Cardiac fibroblast (primary cell): ENCODE results near the gene TRIM56.
"Not testable (repeated sequence)": the region's sequence is repeated elsewhere in the genome, so short reads cannot be mapped to it uniquely, and the experiment has no call there.

Experiments used
- DNase-seq, 2 donors: peaks; one replicate each; pipeline versions ENCODE4 v3.0.0 to v3.0.0-alpha.2; 2010; ENCODE audit warnings: low read depth in 2 of 2
- H3K4me3 ChIP-seq, 2 donors: replicated peaks in 1 of 2; 1 replicate in 1 of 2; 2 replicates in 1 of 2; pipeline ENCODE4 v1.5.1; 2011; ENCODE audit warnings: low read depth in 2 of 2, low read length in 2 of 2, mild to moderate bottlenecking in 2 of 2, moderate library complexity in 1 of 2
- CTCF ChIP-seq: IDR thresholded peaks from one replicate; pipeline ENCODE4 v1.5.1; 2011; ENCODE audit warnings: low read depth, mild to moderate bottlenecking, low read length, inconsistent platforms

The TRIM56 gene

GRCh38 chr7:101085162-101085964 lies at the start of gene TRIM56:
Gene TRIM56 (plus strand): TSS chr7:101085481. CDS start chr7:101087313, 1,832 bp downstream.
- peak within 1 kb of the TSS; percentile 62 to 83 for H3K4me3 ChIP-seq
- TF ChIP-seq CTCF, result no peak
- DNase-seq, result peak; percentile 79 to 87

DNA sequence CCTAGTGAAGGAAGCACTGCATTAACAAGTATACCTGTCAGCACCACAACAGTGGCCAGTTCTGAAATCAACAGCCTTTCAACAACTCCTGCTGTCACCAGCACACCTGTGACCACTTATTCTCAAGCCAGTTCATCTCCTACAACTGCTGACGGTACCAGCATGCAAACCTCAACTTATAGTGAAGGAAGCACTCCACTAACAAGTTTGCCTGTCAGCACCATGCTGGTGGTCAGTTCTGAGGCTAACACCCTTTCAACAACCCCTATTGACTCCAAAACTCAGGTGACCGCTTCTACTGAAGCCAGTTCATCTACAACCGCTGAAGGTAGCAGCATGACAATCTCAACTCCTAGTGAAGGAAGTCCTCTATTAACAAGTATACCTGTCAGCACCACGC lies 49.3 kb upstream of the TRIM56 start:
- no peak for DNase-seq

DNA sequence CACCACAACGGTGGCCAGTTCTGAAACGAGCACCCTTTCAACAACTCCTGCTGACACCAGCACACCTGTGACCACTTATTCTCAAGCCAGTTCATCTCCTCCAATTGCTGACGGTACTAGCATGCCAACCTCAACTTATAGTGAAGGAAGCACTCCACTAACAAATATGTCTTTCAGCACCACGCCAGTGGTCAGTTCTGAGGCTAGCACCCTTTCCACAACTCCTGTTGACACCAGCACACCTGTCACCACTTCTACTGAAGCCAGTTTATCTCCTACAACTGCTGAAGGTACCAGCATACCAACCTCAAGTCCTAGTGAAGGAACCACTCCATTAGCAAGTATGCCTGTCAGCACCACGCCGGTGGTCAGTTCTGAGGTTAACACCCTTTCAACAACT lies 44.0 kb upstream of the TRIM56 start:
- DNase-seq, H3K4me3 ChIP-seq: not testable (repeated sequence)

More for the DNA sequence above, 49.3 kb upstream of the TRIM56 start:
- no peak for TF ChIP-seq CTCF
- H3K4me3 ChIP-seq, result no peak overlapping the region

DNA sequence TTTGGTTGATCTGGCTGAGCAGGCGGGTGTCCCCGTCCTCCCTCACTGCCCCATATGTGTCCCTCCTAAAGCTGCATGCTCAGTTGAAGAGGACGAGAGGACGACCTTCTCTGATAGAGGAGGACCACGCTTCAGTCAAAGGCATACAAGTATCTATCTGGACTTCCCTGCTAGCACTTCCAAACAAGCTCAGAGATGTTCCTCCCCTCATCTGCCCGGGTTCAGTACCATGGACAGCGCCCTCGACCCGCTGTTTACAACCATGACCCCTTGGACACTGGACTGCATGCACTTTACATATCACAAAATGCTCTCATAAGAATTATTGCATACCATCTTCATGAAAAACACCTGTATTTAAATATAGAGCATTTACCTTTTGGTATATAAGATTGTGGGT lies 26.9 kb upstream of the TRIM56 start:
- no peak for TF ChIP-seq CTCF
- peak; percentile 64 to 67 for DNase-seq
- H3K4me3 ChIP-seq, result no peak overlapping the region

- TF ChIP-seq CTCF, result no peak
- no peak overlapping the region for H3K4me3 ChIP-seq
- no peak for DNase-seq
Observed at GRCh38 chr7:101059620-101059942, 25.7 kb upstream of the TRIM56 start.

DNA sequence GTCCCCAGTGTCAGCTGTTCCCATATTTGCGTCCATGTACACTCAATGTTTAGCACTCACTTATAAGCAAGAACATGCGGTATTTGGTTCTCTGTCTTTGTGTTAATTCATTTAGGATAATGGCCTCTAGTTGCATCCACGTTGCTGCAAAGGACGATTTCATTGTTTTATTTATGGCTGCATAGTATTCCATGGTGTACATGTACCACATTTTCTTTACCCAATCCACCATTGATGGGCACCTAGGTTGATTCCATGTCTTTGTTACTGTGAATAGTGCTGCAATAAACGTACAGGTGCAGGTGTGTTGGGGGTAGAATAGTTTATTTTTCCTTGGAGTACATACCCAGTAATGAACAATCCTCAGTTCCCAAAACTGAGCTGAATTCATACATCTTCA lies 24.3 kb upstream of the TRIM56 start:
- no peak for TF ChIP-seq CTCF
- DNase-seq, result no peak
- H3K4me3 ChIP-seq, result no peak overlapping the region

DNA sequence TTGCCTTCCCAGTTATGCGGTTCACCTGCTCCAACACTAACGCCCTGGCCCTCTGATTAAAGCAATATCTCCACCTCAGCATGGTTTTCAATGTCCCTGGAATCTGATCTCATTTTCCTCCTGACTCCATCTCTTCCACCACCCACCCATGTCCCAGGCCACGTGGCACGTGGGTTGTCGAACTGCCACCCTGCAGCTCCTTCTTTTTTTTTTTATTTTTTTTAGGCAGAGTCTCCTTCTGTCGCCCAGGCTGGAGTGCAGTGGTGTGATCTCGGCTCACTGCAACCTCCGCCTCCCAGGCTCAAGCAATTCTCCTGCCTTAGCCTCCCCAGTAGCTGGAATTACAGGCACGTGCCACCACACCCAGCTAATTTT lies 21.1 kb upstream of the TRIM56 start:
- not testable (repeated sequence) for H3K4me3 ChIP-seq, DNase-seq

DNA sequence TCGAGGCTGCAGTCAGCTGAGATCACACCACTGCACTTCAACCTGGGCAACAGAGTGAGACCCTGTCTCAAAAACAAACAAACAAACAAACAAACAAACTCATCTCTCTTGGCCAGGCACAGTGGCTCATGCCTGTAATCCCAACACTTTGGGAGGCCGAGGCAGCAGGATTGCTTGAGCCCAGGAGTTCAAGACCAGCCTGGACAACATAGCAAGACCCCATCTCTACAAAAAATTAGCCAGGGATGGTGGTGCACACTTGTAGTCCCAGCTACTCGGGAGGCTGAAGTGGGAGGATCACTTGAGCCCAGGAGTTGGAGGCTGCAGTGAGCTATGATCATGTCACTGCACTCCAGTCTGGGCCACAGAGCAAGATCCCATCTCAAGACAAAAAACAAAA lies 20.1 kb upstream of the TRIM56 start:
- not testable (repeated sequence) for DNase-seq

More for the DNA sequence above, 20.1 kb upstream of the TRIM56 start:
- H3K4me3 ChIP-seq, result not testable (repeated sequence)
